Measurements from ENCODE around the gene POC1A. TPM values are rescaled to one million over a fixed set of nuclear protein-coding genes. Genes with fewer than 3 reads are reported as not detected.
A peak's percentile ranks its signal among the peaks of the same experiment; 100 is the strongest.

The POC1A gene
- polyA plus RNA-seq, 3 donors, result 8.9 to 9.4 (median 9.0) TPM

- no peak for DNase-seq
Observed at GRCh38 chr3:52087731-52088130, 66.5 kb downstream of the POC1A start.

GRCh38 chr3:52086976-52087663 lies 67.1 kb downstream of the POC1A start:
- DNase-seq, result no peak

- DNase-seq, result no peak
Observed at GRCh38 chr3:52086461-52086860, 67.8 kb downstream of the POC1A start.

GRCh38 chr3:52085681-52086282 lies 68.4 kb downstream of the POC1A start:
- no peak for DNase-seq

- no peak for DNase-seq
Observed at GRCh38 chr3:52084954-52085680, 69.1 kb downstream of the POC1A start.

- DNase-seq, result no peak
Observed at GRCh38 chr3:52084216-52084945, 69.8 kb downstream of the POC1A start.

GRCh38 chr3:52083556-52084087 lies 70.6 kb downstream of the POC1A start:
- no peak for DNase-seq

- DNase-seq, result no peak
Observed at GRCh38 chr3:52082951-52083350, 71.3 kb downstream of the POC1A start.

- DNase-seq, result no peak
Observed at GRCh38 chr3:52080830-52081719, 73.1 kb downstream of the POC1A start.

GRCh38 chr3:52079958-52080357 lies 74.3 kb downstream of the POC1A start:
- DNase-seq, result no peak

- no peak for DNase-seq
Observed at GRCh38 chr3:52078781-52079560, 75.3 kb downstream of the POC1A start.

- no peak for DNase-seq
Observed at GRCh38 chr3:52077925-52078324, 76.3 kb downstream of the POC1A start.

- peak; percentile 57 for DNase-seq
Observed at GRCh38 chr3:52076896-52077780, 77.1 kb downstream of the POC1A start.

GRCh38 chr3:52073490-52073889 lies 80.7 kb downstream of the POC1A start:
- DNase-seq, result no peak

- DNase-seq, result no peak
Observed at GRCh38 chr3:52072471-52072870, 81.8 kb downstream of the POC1A start.

- no peak for DNase-seq
Observed at GRCh38 chr3:52072020-52072419, 82.2 kb downstream of the POC1A start.

GRCh38 chr3:52070724-52071621 lies 83.2 kb downstream of the POC1A start:
- DNase-seq, result no peak

- no peak for DNase-seq
Observed at GRCh38 chr3:52069855-52070254, 84.4 kb downstream of the POC1A start.

All from renal pelvis (tissue), 4 donors.